ENCODE data around the gene UBAC2.

DNA sequence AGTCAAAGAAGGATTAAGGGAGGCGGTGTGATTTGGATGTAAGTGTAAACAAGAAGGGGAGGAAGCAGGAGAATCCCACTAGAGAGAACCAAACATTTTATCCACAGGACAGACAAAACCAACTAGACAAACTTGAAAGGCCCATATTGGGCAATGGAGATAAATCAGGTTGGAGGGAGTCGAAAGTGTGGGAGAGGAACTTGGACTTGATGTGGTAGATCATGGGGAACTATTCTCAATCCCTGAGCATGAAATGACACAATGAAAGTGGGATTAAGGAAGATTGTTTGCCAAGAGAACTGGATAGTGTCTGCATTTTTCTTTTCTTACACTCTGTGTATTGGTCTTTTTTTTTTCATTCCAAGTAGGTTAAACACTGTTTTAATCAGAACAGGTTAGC, 88.6 kb downstream of the UBAC2 start:
- TF ChIP-seq POLR2AphosphoS5 (IDR thresholded peaks at IDR 0.05; ENCODE audit: low read depth, low read length) (no peak), POLR2A (IDR thresholded peaks at IDR 0.05; ENCODE audit: low read depth, low read length) (no peak), TAF1 (IDR thresholded peaks at IDR 0.05; ENCODE audit: borderline replicate concordance, low read depth, low read length) (no peak)
